HEK293 (cell line): Measurements from ENCODE around the gene ARHGEF26.

Experiments
- CTCF ChIA-PET: fragments of 350-600 bp; formaldehyde crosslinking; extraction: SDS; loops from one replicate; lab custom pipeline; 2021; ENCODE audit warnings: antibody characterized with exemption; lab: Yijun Ruan, JAX
- POLR2A ChIA-PET: fragments of 300-600 bp; formaldehyde crosslinking; extraction: SDS; loops from one replicate; lab custom pipeline; 2020; ENCODE audit warnings: antibody characterized with exemption, inconsistent platforms; lab: Yijun Ruan, JAX
- H3K27ac ChIP-seq: fragments of 200-500 bp; sonication (Bioruptor generic); 2 replicates; pipeline ENCODE4 v1.5.1; 2014; ENCODE audit warnings: low read depth, low read length, control low read depth, inconsistent platforms; ENCODE audit errors: extremely low read depth
- H3K36me3 ChIP-seq, 2 experiments: fragments of 200-500 bp in 1 of 2; sonication (Bioruptor generic) in 1 of 2; 1 replicate in 1 of 2; 2 replicates in 1 of 2; pipeline ENCODE4 v1.5.1; 2014 to 2017; ENCODE audit warnings: inconsistent platforms in 2 of 2, low read length in 2 of 2; ENCODE audit not compliant: control insufficient read depth in 2 of 2, insufficient read depth in 1 of 2
- H3K4me1 ChIP-seq: fragments of 200-500 bp; sonication (Bioruptor generic); 2 replicates; pipeline ENCODE4 v1.5.1; 2014; ENCODE audit warnings: mild to moderate bottlenecking, low read length, inconsistent platforms; ENCODE audit not compliant: control insufficient read depth, insufficient read depth
- H3K4me3 ChIP-seq: 2 replicates; pipeline ENCODE4 v1.5.1; 2011; ENCODE audit warnings: low read depth, mild to moderate bottlenecking, control low read depth, low read length, moderate library complexity
- H3K9me3 ChIP-seq: fragments of 200-500 bp; sonication (Bioruptor generic); 2 replicates; pipeline ENCODE4 v1.5.1; 2014; ENCODE audit warnings: low read depth, low read length, inconsistent platforms; ENCODE audit not compliant: control insufficient read depth, insufficient read depth
- FEZF1 ChIP-seq: fragments of 450-650 bp; formaldehyde crosslinking; IDR thresholded peaks from 2 replicates; pipeline ENCODE4 v1.5.1; 2016; ENCODE audit warnings: missing biosample characterization, missing genetic modification characterization
- KLF16 ChIP-seq: fragments of 450-650 bp; formaldehyde crosslinking; IDR thresholded peaks from 2 replicates; pipeline ENCODE4 v1.5.1; 2017; ENCODE audit warnings: missing biosample characterization, missing genetic modification characterization
- KLF9 ChIP-seq: fragments of 450-650 bp; formaldehyde crosslinking; IDR thresholded peaks from 2 replicates; pipeline ENCODE4 v1.5.1; 2016; ENCODE audit warnings: missing biosample characterization, missing genetic modification characterization, low read depth
- MYNN ChIP-seq: fragments of 450-650 bp; formaldehyde crosslinking; IDR thresholded peaks from 2 replicates; pipeline ENCODE4 v1.5.1; 2016; ENCODE audit warnings: missing biosample characterization, missing genetic modification characterization, borderline replicate concordance
- OVOL3 ChIP-seq: fragments of 450-650 bp; formaldehyde crosslinking; IDR thresholded peaks from 2 replicates; pipeline ENCODE4 v1.5.1; 2016; ENCODE audit warnings: missing biosample characterization, missing genetic modification characterization
- REPIN1 ChIP-seq: fragments of 450-650 bp; formaldehyde crosslinking; IDR thresholded peaks from 2 replicates; pipeline ENCODE4 v1.5.1; 2017; ENCODE audit warnings: missing biosample characterization, missing genetic modification characterization, low read depth
- WT1 ChIP-seq: fragments of 450-650 bp; formaldehyde crosslinking; IDR thresholded peaks from 2 replicates; pipeline ENCODE4 v1.5.1; 2016; ENCODE audit warnings: missing biosample characterization, missing genetic modification characterization
- YY1 ChIP-seq: fragments of 450-650 bp; formaldehyde crosslinking; IDR thresholded peaks from 2 replicates; pipeline ENCODE4 v1.5.1; 2018; ENCODE audit warnings: missing biosample characterization, missing genetic modification characterization
- ZBTB17 ChIP-seq: fragments of 450-650 bp; formaldehyde crosslinking; IDR thresholded peaks from 2 replicates; pipeline ENCODE4 v1.5.1; 2016; ENCODE audit warnings: missing biosample characterization, missing genetic modification characterization
- ZBTB20 ChIP-seq: fragments of 450-650 bp; formaldehyde crosslinking; IDR thresholded peaks from 2 replicates; pipeline ENCODE4 v1.5.1; 2016; ENCODE audit warnings: missing biosample characterization, missing genetic modification characterization
- ZBTB44 ChIP-seq: fragments of 450-650 bp; IDR thresholded peaks from 2 replicates; pipeline ENCODE4 v1.5.1; 2018; ENCODE audit warnings: missing biosample characterization, mild to moderate bottlenecking, missing genetic modification characterization
- ZFP37 ChIP-seq: fragments of 450-650 bp; formaldehyde crosslinking; IDR thresholded peaks from 2 replicates; pipeline ENCODE4 v1.5.1; 2016; ENCODE audit warnings: missing biosample characterization, missing genetic modification characterization
- ZNF121 ChIP-seq: fragments of 450-650 bp; formaldehyde crosslinking; IDR thresholded peaks from 2 replicates; pipeline ENCODE4 v1.5.1; 2016; ENCODE audit warnings: missing biosample characterization, missing genetic modification characterization
- ZNF280D ChIP-seq: fragments of 450-650 bp; formaldehyde crosslinking; IDR thresholded peaks from 2 replicates; pipeline ENCODE4 v1.5.1; 2016; ENCODE audit warnings: missing biosample characterization, missing genetic modification characterization
- ZNF292 ChIP-seq: fragments of 450-650 bp; formaldehyde crosslinking; IDR thresholded peaks from 2 replicates; pipeline ENCODE4 v1.5.1; 2016; ENCODE audit warnings: low read depth, missing biosample characterization, missing genetic modification characterization, borderline replicate concordance
- ZNF366 ChIP-seq: fragments of 450-650 bp; formaldehyde crosslinking; conservative IDR thresholded peaks from 2 replicates; pipeline ENCODE4 v1.5.1; 2016; ENCODE audit warnings: missing biosample characterization, missing genetic modification characterization
- ZNF37A ChIP-seq: fragments of 450-650 bp; IDR thresholded peaks from 2 replicates; pipeline ENCODE4 v1.5.1; 2018; ENCODE audit warnings: missing biosample characterization, missing genetic modification characterization
- ZNF530 ChIP-seq: fragments of 450-650 bp; formaldehyde crosslinking; IDR thresholded peaks from 2 replicates; pipeline ENCODE4 v1.5.1; 2016; ENCODE audit warnings: low read depth, missing biosample characterization, missing genetic modification characterization
- ZNF621 ChIP-seq: fragments of 450-650 bp; formaldehyde crosslinking; IDR thresholded peaks from 2 replicates; pipeline ENCODE4 v1.5.1; 2017; ENCODE audit warnings: missing biosample characterization, missing genetic modification characterization
- ZNF645 ChIP-seq: fragments of 450-650 bp; formaldehyde crosslinking; IDR thresholded peaks from 2 replicates; pipeline ENCODE4; 2016; ENCODE audit warnings: missing biosample characterization, missing genetic modification characterization
- ZNF670 ChIP-seq: fragments of 450-650 bp; formaldehyde crosslinking; IDR thresholded peaks from 2 replicates; pipeline ENCODE4 v1.5.1; 2016; ENCODE audit warnings: missing biosample characterization, missing genetic modification characterization, low read depth
- ZNF843 ChIP-seq: fragments of 450-650 bp; formaldehyde crosslinking; IDR thresholded peaks from 2 replicates; pipeline ENCODE4 v1.5.1; 2016; ENCODE audit warnings: missing biosample characterization, missing genetic modification characterization
- ZSCAN23 ChIP-seq: fragments of 450-650 bp; formaldehyde crosslinking; IDR thresholded peaks from 2 replicates; pipeline ENCODE4 v1.5.1; 2016; ENCODE audit warnings: missing biosample characterization, missing genetic modification characterization
- TF ChIP-seq, protein P1 (sequence below): fragments of 450-650 bp; formaldehyde crosslinking; IDR thresholded peaks from 2 replicates; pipeline ENCODE4 v1.5.1; 2017; ENCODE audit warnings: missing biosample characterization, missing genetic modification characterization
- TF ChIP-seq, protein P2 (sequence below): fragments of 450-650 bp; formaldehyde crosslinking; IDR thresholded peaks from 2 replicates; pipeline ENCODE4 v1.5.1; 2017; ENCODE audit warnings: missing biosample characterization, missing genetic modification characterization

ARHGEF26 gene

GRCh38 chr3:154100556-154100955 lies 20.6 kb upstream of the ARHGEF26 start (continued):
- TF ChIP-seq, protein P1, sequence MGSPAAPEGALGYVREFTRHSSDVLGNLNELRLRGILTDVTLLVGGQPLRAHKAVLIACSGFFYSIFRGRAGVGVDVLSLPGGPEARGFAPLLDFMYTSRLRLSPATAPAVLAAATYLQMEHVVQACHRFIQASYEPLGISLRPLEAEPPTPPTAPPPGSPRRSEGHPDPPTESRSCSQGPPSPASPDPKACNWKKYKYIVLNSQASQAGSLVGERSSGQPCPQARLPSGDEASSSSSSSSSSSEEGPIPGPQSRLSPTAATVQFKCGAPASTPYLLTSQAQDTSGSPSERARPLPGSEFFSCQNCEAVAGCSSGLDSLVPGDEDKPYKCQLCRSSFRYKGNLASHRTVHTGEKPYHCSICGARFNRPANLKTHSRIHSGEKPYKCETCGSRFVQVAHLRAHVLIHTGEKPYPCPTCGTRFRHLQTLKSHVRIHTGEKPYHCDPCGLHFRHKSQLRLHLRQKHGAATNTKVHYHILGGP: no peak
- TF ChIP-seq ZNF366 (tag by site-specific recombination) (no peak), MYNN (tag by site-specific recombination) (no peak), ZFP37 (tag by site-specific recombination) (no peak), ZNF530 (tag by site-specific recombination) (no peak), OVOL3 (tag by site-specific recombination) (no peak)
- TF ChIP-seq, all 188 proteins: peak for 0

DNA sequence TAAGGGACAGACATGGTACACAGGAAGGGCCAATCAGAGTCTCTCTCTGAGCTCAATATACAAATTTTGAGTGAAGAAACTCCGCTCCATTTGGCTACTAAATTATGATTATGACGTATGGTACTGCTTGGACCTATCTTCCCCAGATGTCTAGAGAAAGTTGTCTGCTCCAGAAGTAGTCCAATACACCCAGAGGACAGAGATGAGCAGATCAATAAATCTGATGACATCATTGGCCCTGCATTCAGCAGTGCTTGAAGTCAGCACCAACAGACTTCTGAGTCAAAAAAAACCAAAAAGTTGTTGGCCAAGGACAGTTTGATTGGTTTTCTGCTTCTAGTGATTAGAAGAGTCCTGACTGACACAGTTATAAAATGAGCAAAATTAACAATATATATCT lies 19.9 kb upstream of the ARHGEF26 start:
- ChIA-PET POLR2A (no interaction called here), CTCF (interaction anchor here (1.6 to 2.0 kb wide), 2 partner anchors 151 to 152 kb away, joined by 4 to 5 read pairs; no protein-coding TSS in a partner anchor)
- no peak overlapping the region for H3K4me3 ChIP-seq
- H3K9me3 ChIP-seq: no peaks in the 10 kb centered on the region
- no peaks in the 10 kb centered on the region for H3K4me1 ChIP-seq
- H3K27ac ChIP-seq: no peak overlapping the region
- no peaks in the 10 kb centered on the region for H3K36me3 ChIP-seq
- no peak for TF ChIP-seq ZBTB17 (tag by site-specific recombination)
- TF ChIP-seq ZNF843: no peak
- TF ChIP-seq ZBTB44 (tag by site-specific recombination): no peak
- TF ChIP-seq ZNF670 (tag by site-specific recombination): no peak
- no peak for TF ChIP-seq WT1
- TF ChIP-seq, protein P1: no peak
- TF ChIP-seq, all 188 proteins: peak for 0

DNA sequence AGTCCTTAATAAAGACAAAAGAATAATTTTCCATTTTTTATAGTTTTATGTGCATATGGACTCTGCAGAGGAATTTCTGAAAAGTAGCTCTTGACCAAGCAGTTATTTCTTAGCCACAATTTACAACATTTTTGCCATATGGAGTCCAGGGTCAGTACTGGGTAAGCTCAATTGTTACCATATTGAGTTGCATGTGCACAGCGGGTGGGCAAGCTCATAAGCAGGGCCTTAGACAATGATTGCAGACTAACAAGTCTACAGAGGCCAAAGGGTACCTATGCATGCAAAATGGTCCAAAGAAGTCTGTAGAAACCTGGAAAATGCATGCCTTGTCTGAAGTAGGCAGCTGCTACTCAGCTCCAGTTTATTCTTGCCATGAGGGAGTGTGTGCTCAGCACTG lies 19.0 kb upstream of the ARHGEF26 start:
- ChIA-PET CTCF (interaction anchor here (0.7 to 1.6 kb wide), 2 partner anchors 150 to 211 kb away, joined by 3 to 4 read pairs; no protein-coding TSS in a partner anchor), POLR2A (no interaction called here)
- Histone ChIP-seq H3K4me1 (no peaks in the 10 kb centered on the region), H3K9me3 (no peaks in the 10 kb centered on the region), H3K36me3 (no peaks in the 10 kb centered on the region), H3K4me3 (no peak overlapping the region), H3K27ac (no peak overlapping the region)
- TF ChIP-seq KLF9 (tag by site-specific recombination): no peak
- TF ChIP-seq, protein P2, sequence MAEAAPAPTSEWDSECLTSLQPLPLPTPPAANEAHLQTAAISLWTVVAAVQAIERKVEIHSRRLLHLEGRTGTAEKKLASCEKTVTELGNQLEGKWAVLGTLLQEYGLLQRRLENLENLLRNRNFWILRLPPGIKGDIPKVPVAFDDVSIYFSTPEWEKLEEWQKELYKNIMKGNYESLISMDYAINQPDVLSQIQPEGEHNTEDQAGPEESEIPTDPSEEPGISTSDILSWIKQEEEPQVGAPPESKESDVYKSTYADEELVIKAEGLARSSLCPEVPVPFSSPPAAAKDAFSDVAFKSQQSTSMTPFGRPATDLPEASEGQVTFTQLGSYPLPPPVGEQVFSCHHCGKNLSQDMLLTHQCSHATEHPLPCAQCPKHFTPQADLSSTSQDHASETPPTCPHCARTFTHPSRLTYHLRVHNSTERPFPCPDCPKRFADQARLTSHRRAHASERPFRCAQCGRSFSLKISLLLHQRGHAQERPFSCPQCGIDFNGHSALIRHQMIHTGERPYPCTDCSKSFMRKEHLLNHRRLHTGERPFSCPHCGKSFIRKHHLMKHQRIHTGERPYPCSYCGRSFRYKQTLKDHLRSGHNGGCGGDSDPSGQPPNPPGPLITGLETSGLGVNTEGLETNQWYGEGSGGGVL (tag by site-specific recombination): no peak
- no peak for TF ChIP-seq REPIN1 (tag by site-specific recombination)
- no peak for TF ChIP-seq ZNF292 (tag by site-specific recombination)
- no peak for TF ChIP-seq ZNF621
- no peak for TF ChIP-seq ZSCAN23 (tag by site-specific recombination)
- no peak for TF ChIP-seq ZBTB20 (tag by site-specific recombination)
- no peak for TF ChIP-seq ZNF280D
- no peak for TF ChIP-seq FEZF1 (tag by site-specific recombination)
- TF ChIP-seq YY1 (tag by site-specific recombination): no peak
- no peak for TF ChIP-seq ZNF645 (tag by site-specific recombination)
- no peak for TF ChIP-seq ZNF37A (tag by site-specific recombination)
- no peak for TF ChIP-seq ZNF121 (tag by site-specific recombination)
- TF ChIP-seq KLF16 (tag by site-specific recombination): no peak
